HG03439 (cell line): Measurements from ENCODE around the gene ADAMTS17.

ENCODE experiments used
- ATAC-seq: cut with Tn5 transposase; IDR thresholded peaks from one replicate; pipeline ENCODE4 v1.9.1; 2021; ENCODE audit warnings: mild to moderate bottlenecking, moderate library complexity; ENCODE audit not compliant: unreplicated experiment

ADAMTS17 gene

GRCh38 chr15:100037901-100038300 is 303.9 kb downstream of the ADAMTS17 start:
- no peak for ATAC-seq

- ATAC-seq = no peak
These were observed 305.8 kb downstream of the ADAMTS17 start for GRCh38 chr15:100036015-100036414.

- no peak for ATAC-seq
These were observed 307.6 kb downstream of the ADAMTS17 start for GRCh38 chr15:100034191-100034590.

- ATAC-seq = no peak
These were observed 308.5 kb downstream of the ADAMTS17 start for GRCh38 chr15:100033140-100033857.

- no peak for ATAC-seq
These were observed 309.3 kb downstream of the ADAMTS17 start for GRCh38 chr15:100032358-100033085.

GRCh38 chr15:100031665-100032357 is 310.0 kb downstream of the ADAMTS17 start:
- no peak for ATAC-seq

- no peak for ATAC-seq
These were observed 311.1 kb downstream of the ADAMTS17 start for GRCh38 chr15:100030586-100031229.

- no peak for ATAC-seq
These were observed 311.8 kb downstream of the ADAMTS17 start for GRCh38 chr15:100029868-100030479.

- no peak for ATAC-seq
These were observed 312.7 kb downstream of the ADAMTS17 start for GRCh38 chr15:100029045-100029444.

GRCh38 chr15:100026041-100026440 is 315.7 kb downstream of the ADAMTS17 start:
- ATAC-seq = no peak

- no peak for ATAC-seq
These were observed 319.0 kb downstream of the ADAMTS17 start for GRCh38 chr15:100022806-100023205.

- ATAC-seq = no peak
These were observed 319.4 kb downstream of the ADAMTS17 start for GRCh38 chr15:100022391-100022790.

- no peak for ATAC-seq
These were observed 320.1 kb downstream of the ADAMTS17 start for GRCh38 chr15:100021653-100022052.

GRCh38 chr15:100020614-100021013 is 321.2 kb downstream of the ADAMTS17 start:
- ATAC-seq = no peak

- no peak for ATAC-seq
These were observed 321.6 kb downstream of the ADAMTS17 start for GRCh38 chr15:100020189-100020588.

- no peak for ATAC-seq
These were observed 322.2 kb downstream of the ADAMTS17 start for GRCh38 chr15:100019601-100020000.

GRCh38 chr15:100018191-100018590 is 323.6 kb downstream of the ADAMTS17 start:
- no peak for ATAC-seq

- no peak for ATAC-seq
These were observed 324.6 kb downstream of the ADAMTS17 start for GRCh38 chr15:100017140-100017539.

GRCh38 chr15:100016632-100017031 is 325.1 kb downstream of the ADAMTS17 start:
- ATAC-seq = no peak

- no peak for ATAC-seq
These were observed 330.5 kb downstream of the ADAMTS17 start for GRCh38 chr15:100011235-100011634.

GRCh38 chr15:100009372-100009771 is 332.4 kb downstream of the ADAMTS17 start:
- no peak for ATAC-seq
